DOHH2 (cell line): Measurements from ENCODE around the gene AQP7.
"Not testable (repeated sequence)": the region's sequence is repeated elsewhere in the genome, so short reads cannot be mapped to it uniquely, and the experiment has no call there.

Experiments used
- H3F3A ChIP-seq: fragments of 200-600 bp; sonication (generic), shearing (Covaris generic); 2 replicates; pipeline ENCODE4 v1.6.0; 2016; ENCODE audit warnings: antibody characterized with exemption, mild to moderate bottlenecking; ENCODE audit not compliant: control insufficient read depth, insufficient read depth
- H3K27ac ChIP-seq: fragments of 200-600 bp; sonication (generic); 2 replicates; pipeline ENCODE4 v1.5.1; 2014; ENCODE audit warnings: low read depth, mild to moderate bottlenecking, low read length, moderate library complexity
- H3K27me3 ChIP-seq: fragments of 200-600 bp; sonication (generic); 2 replicates; pipeline ENCODE4 v1.6.1; 2014; ENCODE audit warnings: mild to moderate bottlenecking, low read length, mixed read lengths; ENCODE audit not compliant: control insufficient read depth
- H3K36me3 ChIP-seq: fragments of 200-600 bp; sonication (generic); 2 replicates; pipeline ENCODE4 v1.6.1; 2014; ENCODE audit warnings: mild to moderate bottlenecking, low read length, moderate library complexity, mixed read lengths; ENCODE audit not compliant: control insufficient read depth
- H3K4me1 ChIP-seq: fragments of 200-600 bp; sonication (generic); 2 replicates; pipeline ENCODE4 v1.6.1; 2014; ENCODE audit warnings: mild to moderate bottlenecking, low read length, mixed read lengths; ENCODE audit not compliant: control insufficient read depth
- H3K4me2 ChIP-seq: fragments of 200-600 bp; sonication (generic); 2 replicates; pipeline ENCODE4 v1.6.0; 2014; ENCODE audit warnings: mild to moderate bottlenecking, low read length, moderate library complexity
- H3K4me3 ChIP-seq: fragments of 200-600 bp; sonication (generic); 2 replicates; pipeline ENCODE4 v1.5.1; 2014; ENCODE audit warnings: mild to moderate bottlenecking, low read length, mixed read lengths
- H3K79me2 ChIP-seq: fragments of 200-600 bp; sonication (generic); 2 replicates; pipeline ENCODE4 v1.6.1; 2014; ENCODE audit warnings: mild to moderate bottlenecking, low read length, mixed read lengths; ENCODE audit not compliant: control insufficient read depth
- H3K9me2 ChIP-seq: fragments of 200-600 bp; sonication (generic); replicated peaks from 2 replicates; pipeline ENCODE4 v1.6.1; 2014; ENCODE audit warnings: mild to moderate bottlenecking, low read length, mixed read lengths; ENCODE audit not compliant: control insufficient read depth
- H3K9me3 ChIP-seq: fragments of 200-600 bp; sonication (generic); 2 replicates; pipeline ENCODE4 v1.6.1; 2014; ENCODE audit warnings: antibody characterized with exemption, low read length, mixed read lengths; ENCODE audit not compliant: control insufficient read depth, insufficient read depth
- H4K20me1 ChIP-seq: fragments of 200-600 bp; sonication (generic); 2 replicates; pipeline ENCODE4 v1.6.0; 2014; ENCODE audit warnings: low read depth, mild to moderate bottlenecking, antibody characterized with exemption, low read length, moderate library complexity; ENCODE audit not compliant: control insufficient read depth, insufficient read depth
- EZH2phosphoT487 ChIP-seq: fragments of 200-600 bp; sonication (generic); IDR thresholded peaks from 2 replicates; pipeline ENCODE4 v1.6.1; 2017; ENCODE audit warnings: borderline replicate concordance, mild to moderate bottlenecking, antibody characterized with exemption, low read length, moderate library complexity, mixed read lengths
- TF ChIP-seq, protein P1 (sequence below): fragments of 200-600 bp; sonication (generic); IDR thresholded peaks from one replicate; pipeline ENCODE4 v1.5.1; 2014; ENCODE audit warnings: antibody characterized with exemption, mild to moderate bottlenecking, low read depth, low read length; ENCODE audit not compliant: poor library complexity, severe bottlenecking

The AQP7 gene

DNA sequence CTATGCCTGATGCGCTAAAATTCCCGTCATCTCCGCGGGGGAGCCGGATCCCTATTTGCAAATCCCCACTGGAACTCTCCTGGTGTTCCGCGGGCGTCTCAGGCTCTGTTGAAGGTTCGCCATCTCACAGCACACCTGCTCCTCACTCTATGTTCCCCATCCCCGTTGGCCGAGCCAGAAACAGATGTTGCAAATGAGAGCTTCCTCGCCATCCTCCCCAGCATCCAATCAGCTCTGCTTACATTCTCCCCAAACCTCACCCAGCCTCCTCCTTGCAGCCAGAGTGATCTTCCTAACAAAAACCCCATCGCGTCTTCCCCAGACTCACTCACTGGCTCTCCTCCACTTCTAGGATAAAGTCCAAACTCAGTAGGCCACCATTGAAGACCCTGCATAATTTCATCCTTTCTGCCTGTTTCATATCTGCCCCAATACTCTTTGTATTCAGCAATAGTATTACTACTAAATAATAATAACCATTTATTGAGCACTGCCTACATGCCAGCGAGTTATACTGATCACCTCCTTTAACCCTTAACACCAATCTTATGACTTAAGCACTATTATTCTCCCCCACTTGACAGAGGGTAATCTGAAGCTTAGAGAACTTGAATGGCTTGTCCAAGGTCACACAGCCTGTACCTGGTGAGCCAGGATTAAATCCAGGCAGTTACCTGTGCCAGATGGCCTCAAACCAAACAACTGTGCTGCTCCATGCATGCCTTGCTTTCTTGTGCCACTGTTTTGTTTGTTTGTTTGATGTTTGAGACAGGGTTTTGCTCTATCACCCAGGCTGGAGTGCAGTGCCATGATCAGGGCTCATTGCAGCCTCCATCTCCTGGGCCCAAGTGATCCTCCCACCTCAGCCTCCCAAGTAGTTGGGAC lies 14.0 kb downstream of the AQP7 start:
- Histone ChIP-seq H3F3A (no peaks in the 10 kb centered on the region), H3K27ac (no peak overlapping the region), H3K4me2 (no peak overlapping the region), H3K27me3 (peaks cover 3% of the 10 kb centered on the region; the same call in 1 of the 2 replicates), H3K4me1 (no peaks in the 10 kb centered on the region), H3K9me3 (no peaks in the 10 kb centered on the region), H3K9me2 (no peaks in the 10 kb centered on the region), H4K20me1 (no peaks in the 10 kb centered on the region), H3K4me3 (no peak overlapping the region), H3K79me2 (no peaks in the 10 kb centered on the region), H3K36me3 (no peaks in the 10 kb centered on the region)
- TF ChIP-seq, protein P1, sequence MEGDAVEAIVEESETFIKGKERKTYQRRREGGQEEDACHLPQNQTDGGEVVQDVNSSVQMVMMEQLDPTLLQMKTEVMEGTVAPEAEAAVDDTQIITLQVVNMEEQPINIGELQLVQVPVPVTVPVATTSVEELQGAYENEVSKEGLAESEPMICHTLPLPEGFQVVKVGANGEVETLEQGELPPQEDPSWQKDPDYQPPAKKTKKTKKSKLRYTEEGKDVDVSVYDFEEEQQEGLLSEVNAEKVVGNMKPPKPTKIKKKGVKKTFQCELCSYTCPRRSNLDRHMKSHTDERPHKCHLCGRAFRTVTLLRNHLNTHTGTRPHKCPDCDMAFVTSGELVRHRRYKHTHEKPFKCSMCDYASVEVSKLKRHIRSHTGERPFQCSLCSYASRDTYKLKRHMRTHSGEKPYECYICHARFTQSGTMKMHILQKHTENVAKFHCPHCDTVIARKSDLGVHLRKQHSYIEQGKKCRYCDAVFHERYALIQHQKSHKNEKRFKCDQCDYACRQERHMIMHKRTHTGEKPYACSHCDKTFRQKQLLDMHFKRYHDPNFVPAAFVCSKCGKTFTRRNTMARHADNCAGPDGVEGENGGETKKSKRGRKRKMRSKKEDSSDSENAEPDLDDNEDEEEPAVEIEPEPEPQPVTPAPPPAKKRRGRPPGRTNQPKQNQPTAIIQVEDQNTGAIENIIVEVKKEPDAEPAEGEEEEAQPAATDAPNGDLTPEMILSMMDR, result no peak
- TF ChIP-seq EZH2phosphoT487, result no peak

DNA sequence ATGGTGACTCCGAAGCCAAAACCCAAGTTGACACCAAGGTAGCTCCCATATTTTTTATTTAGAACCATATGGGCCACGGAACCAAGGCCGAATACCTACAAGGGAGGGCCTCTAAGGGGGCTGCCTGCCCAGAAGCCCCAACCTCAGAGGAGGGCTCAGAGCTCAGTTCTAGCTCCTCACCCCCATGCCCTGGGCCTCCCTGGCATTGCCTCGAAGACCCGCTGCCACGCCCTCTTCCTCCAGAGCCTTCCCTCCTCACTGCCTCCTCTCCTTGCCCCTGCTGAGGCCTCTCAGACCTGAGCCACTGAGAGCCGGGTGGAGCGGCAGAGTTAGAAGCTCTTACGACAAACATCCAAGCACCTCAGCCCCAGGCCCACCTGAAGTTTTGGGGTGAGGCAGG lies 15.4 kb downstream of the AQP7 start:
- H3K27ac ChIP-seq, H3K4me2 ChIP-seq, H3K27me3 ChIP-seq, H3K36me3 ChIP-seq, H3K4me1 ChIP-seq, H3K79me2 ChIP-seq, H3F3A ChIP-seq, H3K4me3 ChIP-seq, H3K9me3 ChIP-seq, H4K20me1 ChIP-seq, H3K9me2 ChIP-seq: not testable (repeated sequence)

DNA sequence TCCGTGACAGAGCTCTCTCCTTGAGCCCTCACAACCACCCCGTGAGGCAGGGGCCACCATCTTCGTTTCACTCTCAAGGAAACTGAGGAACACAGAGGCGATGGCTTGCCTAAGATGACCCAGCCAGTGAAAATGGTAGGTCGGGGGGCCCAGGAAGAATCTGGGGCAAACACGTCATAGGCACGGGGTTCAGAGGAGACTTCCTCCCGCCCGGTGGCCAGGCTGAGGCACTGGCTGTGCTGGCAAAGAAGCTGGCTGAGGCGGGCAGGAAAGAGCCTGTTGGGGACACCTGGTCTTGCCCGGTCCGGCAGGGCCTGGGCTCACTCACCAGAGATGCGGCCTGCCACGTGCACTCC lies 15.7 kb downstream of the AQP7 start:
- not testable (repeated sequence) for H3K27me3 ChIP-seq, H4K20me1 ChIP-seq, H3K9me3 ChIP-seq, H3K4me3 ChIP-seq, H3K4me2 ChIP-seq, H3K36me3 ChIP-seq, H3F3A ChIP-seq, H3K79me2 ChIP-seq, H3K4me1 ChIP-seq, H3K9me2 ChIP-seq, H3K27ac ChIP-seq

DNA sequence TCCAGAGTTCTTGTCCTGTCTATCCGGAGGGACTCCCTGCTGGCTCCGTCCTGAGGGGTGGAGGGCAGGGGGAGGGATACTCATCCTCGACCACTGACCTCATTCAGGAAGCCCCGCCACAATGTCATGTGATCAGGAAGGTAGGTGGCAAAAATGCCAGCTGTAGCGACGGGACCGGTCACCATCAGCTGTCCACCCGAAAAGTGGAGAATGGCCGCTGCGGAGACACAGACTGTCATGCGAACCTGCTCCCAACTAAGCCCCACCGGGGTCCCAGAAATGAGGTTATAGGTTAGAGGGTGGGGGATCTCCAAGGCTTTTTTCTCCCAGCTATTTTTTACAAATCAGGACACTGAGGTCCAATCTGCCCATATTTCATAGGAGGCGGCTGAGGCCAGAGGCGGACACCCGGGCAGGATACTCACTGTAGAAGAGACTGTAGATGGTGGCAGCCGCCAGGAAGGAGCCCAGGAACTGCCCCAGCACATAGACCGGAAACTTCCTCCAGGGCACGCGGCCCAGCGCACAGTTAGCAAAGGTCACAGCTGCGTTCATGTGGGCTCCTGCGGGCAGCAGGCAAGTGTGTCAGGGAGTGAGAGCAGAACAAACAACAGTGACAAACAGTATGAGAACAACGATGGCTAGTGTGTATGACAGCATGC lies 16.3 kb downstream of the AQP7 start:
- H3F3A ChIP-seq, H3K9me3 ChIP-seq, H3K36me3 ChIP-seq, H3K4me2 ChIP-seq, H3K27ac ChIP-seq, H3K27me3 ChIP-seq, H3K4me3 ChIP-seq, H4K20me1 ChIP-seq, H3K9me2 ChIP-seq, H3K79me2 ChIP-seq, H3K4me1 ChIP-seq: not testable (repeated sequence)

DNA sequence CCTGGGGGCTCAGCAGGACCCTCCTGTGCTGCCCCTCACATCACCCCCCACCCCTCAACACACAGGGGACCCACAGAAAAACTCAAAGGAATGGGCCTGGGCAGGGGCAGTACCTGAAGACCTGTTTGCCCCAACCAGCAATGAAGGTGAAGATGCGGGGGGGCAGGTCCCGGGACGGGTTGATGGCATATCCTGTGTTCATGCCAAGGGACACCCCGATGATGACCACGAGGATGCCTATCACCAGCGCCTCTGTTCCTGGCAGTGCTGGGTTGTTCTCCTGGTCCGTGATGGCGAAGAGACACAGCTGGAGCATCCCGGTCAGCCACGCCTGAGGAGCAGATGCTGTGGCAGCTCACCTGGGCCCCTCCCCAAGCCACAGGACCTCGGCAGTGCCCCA lies 16.8 kb downstream of the AQP7 start:
- not testable (repeated sequence) for H3F3A ChIP-seq, H3K9me2 ChIP-seq, H3K4me1 ChIP-seq, H3K4me3 ChIP-seq, H3K4me2 ChIP-seq, H3K9me3 ChIP-seq, H3K36me3 ChIP-seq, H3K79me2 ChIP-seq, H3K27ac ChIP-seq, H3K27me3 ChIP-seq, H4K20me1 ChIP-seq

DNA sequence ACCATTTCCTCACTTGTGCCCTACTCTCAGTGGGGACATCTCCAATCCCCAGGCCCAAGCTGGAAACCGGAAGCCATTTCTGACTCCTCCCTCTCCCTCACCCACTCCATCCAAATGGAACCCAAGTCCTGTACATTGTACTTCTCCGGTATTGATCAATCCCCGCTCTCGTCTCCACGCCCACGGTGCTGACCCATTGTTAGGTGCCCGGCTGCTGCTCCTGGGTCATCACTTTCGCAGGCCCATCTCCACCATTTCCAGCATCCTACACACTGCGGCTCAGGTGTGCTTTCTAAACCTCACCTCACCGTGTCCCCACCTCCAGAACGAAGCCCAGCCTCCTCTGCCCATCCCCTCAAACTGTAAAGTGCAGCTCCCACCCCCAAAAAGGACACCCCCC lies 19.0 kb downstream of the AQP7 start:
- not testable (repeated sequence) for H3K27ac ChIP-seq, H3K36me3 ChIP-seq, H3K79me2 ChIP-seq, H3K9me2 ChIP-seq, H3K27me3 ChIP-seq, H3K9me3 ChIP-seq, H3K4me2 ChIP-seq, H4K20me1 ChIP-seq, H3K4me3 ChIP-seq, H3K4me1 ChIP-seq, H3F3A ChIP-seq

DNA sequence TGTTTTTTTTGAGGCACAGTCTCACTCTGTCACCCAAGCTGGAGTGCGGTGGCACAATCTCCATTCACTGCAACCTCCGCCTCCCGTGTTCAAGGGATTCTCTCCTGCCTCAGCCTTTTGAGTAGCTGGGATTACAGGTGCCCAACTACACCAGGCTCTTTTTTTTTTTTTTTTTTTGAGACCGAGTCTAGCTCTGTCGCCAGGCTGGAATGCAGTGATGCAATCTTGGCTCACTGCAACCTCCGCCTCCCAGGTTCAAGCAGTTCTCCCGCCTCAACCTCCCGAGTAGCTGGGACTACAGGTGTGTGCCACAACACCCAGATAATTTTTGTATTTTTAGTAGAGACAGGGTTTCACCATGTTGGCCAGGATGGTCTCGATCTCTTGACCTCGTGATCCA lies 20.0 kb downstream of the AQP7 start:
- H3K9me3 ChIP-seq, H3K9me2 ChIP-seq, H3K4me3 ChIP-seq, H3K4me2 ChIP-seq, H3K79me2 ChIP-seq, H3K27ac ChIP-seq, H3F3A ChIP-seq, H3K27me3 ChIP-seq, H3K36me3 ChIP-seq, H4K20me1 ChIP-seq, H3K4me1 ChIP-seq: not testable (repeated sequence)
